Liver (tissue), 9 donors: ENCODE data around the gene SLC7A4. TPM values are rescaled to one million over a fixed set of nuclear protein-coding genes. Genes with fewer than 3 reads are reported as not detected.

Experiments
- DNase-seq: peaks from one replicate; pipeline ENCODE4 v3.0.0-alpha.2; 2017; ENCODE audit warnings: low spot score
- H3K27ac ChIP-seq, 2 donors: one replicate each; pipeline ENCODE4 v1.7.0; 2013; ENCODE audit warnings: inconsistent platforms in 2 of 2, low read length in 2 of 2, control low read depth in 1 of 2, low read depth in 1 of 2, mild to moderate bottlenecking in 1 of 2
- H3K27me3 ChIP-seq, 4 donors: one replicate each; pipeline versions ENCODE4 v1.6.1 to v1.7.0; 2013; ENCODE audit warnings: low read length in 3 of 4, inconsistent platforms in 1 of 4, mild to moderate bottlenecking in 1 of 4, moderate library complexity in 1 of 4; ENCODE audit not compliant: control insufficient read depth in 4 of 4, insufficient read depth in 4 of 4
- H3K36me3 ChIP-seq, 4 donors: one replicate each; pipeline versions ENCODE4 v1.6.1 to v1.7.0; 2013; ENCODE audit warnings: low read length in 3 of 4, mild to moderate bottlenecking in 3 of 4, low read depth in 1 of 4, moderate library complexity in 1 of 4; ENCODE audit not compliant: control insufficient read depth in 4 of 4, insufficient read depth in 3 of 4
- H3K4me1 ChIP-seq, 4 donors: one replicate each; pipeline versions ENCODE4 v1.6.1 to v1.7.0; 2013; ENCODE audit warnings: low read length in 3 of 4, mild to moderate bottlenecking in 3 of 4, moderate library complexity in 1 of 4; ENCODE audit not compliant: control insufficient read depth in 4 of 4, insufficient read depth in 4 of 4
- H3K4me3 ChIP-seq, 3 donors: one replicate each; pipeline versions ENCODE4 v1.6.1 to v1.7.0; 2013; ENCODE audit warnings: low read length in 3 of 3, control low read depth in 1 of 3, low read depth in 1 of 3, mild to moderate bottlenecking in 1 of 3
- H3K9ac ChIP-seq, 2 donors: one replicate each; pipeline ENCODE4 v1.7.0; 2013; ENCODE audit warnings: low read length in 2 of 2, mild to moderate bottlenecking in 2 of 2, moderate library complexity in 2 of 2, control low read depth in 1 of 2, low read depth in 1 of 2
- H3K9me3 ChIP-seq, 4 donors: one replicate each; pipeline versions ENCODE4 v1.6.1 to v1.7.0; 2013; ENCODE audit warnings: low read length in 3 of 4; ENCODE audit not compliant: control insufficient read depth in 4 of 4
- ATF3 ChIP-seq: IDR thresholded peaks from 2 replicates; pipeline ENCODE4 v1.6.1; 2016; ENCODE audit warnings: antibody characterized with exemption
- FOXA1 ChIP-seq: IDR thresholded peaks from 2 replicates; pipeline ENCODE4 v1.6.1; 2016; ENCODE audit warnings: antibody characterized with exemption
- GABPA ChIP-seq, 2 donors: IDR thresholded peaks in 1 of 2; conservative IDR thresholded peaks in 1 of 2; 2 replicates each; pipeline ENCODE4 v1.6.1; 2016; ENCODE audit warnings: antibody characterized with exemption in 2 of 2, mild to moderate bottlenecking in 1 of 2, moderate library complexity in 1 of 2
- HNF4A ChIP-seq, 2 donors: conservative IDR thresholded peaks; 2 replicates each; pipeline ENCODE4 v1.6.1; 2016; ENCODE audit warnings: antibody characterized with exemption in 2 of 2, mild to moderate bottlenecking in 2 of 2
- HNF4G ChIP-seq: IDR thresholded peaks from 2 replicates; pipeline ENCODE4 v1.6.1; 2016; ENCODE audit warnings: antibody characterized with exemption
- JUND ChIP-seq, 2 donors: IDR thresholded peaks; 2 replicates each; pipeline ENCODE4 v1.6.1; 2016; ENCODE audit warnings: antibody characterized with exemption in 2 of 2
- NR2F2 ChIP-seq: IDR thresholded peaks from 2 replicates; pipeline ENCODE4 v1.6.1; 2016; ENCODE audit warnings: antibody characterized with exemption
- SP1 ChIP-seq: IDR thresholded peaks from 2 replicates; pipeline ENCODE4 v1.6.1; 2018; ENCODE audit warnings: antibody characterized with exemption, mild to moderate bottlenecking
- ZBTB33 ChIP-seq: IDR thresholded peaks from 2 replicates; pipeline ENCODE4 v1.6.1; 2016; ENCODE audit warnings: antibody characterized with exemption
- WGBS: extraction: QIAGEN DNeasy Blood & Tissue Kit; methylation state at CpG from one replicate; pipeline ENCODE4 v1.1.7; 2013; 5-methylcytosine and 5-hydroxymethylcytosine counted together
- polyA plus RNA-seq, 2 donors: library from polyadenylated mRNA; stranded (reverse) in 1 of 2; unstranded in 1 of 2; fragments of 200-250 nt in 1 of 2; fragments of >200 nt in 1 of 2; fragmentation: Nextera tagmentation in 1 of 2; extraction: Ambion mirVana in 1 of 2; gene quantifications; one replicate each; pipeline versions ENCODE4 v1.2.1 to v1.2.3, GENCODE V29; 2013 to 2015
- total RNA-seq, 2 donors: library from RNA; depleted of rRNA; stranded (reverse); fragments of >200 nt; gene quantifications; one replicate each; pipeline ENCODE4 v1.2.3, GENCODE V29; 2014
- donor health status: healthy.
- donor health status: healthy.
- donor health status: healthy.
- donor health status: healthy.
- donor health status: healthy.

SLC7A4 gene
- total and polyA plus RNA-seq, 4 donors, result 0.11 to 0.67 (median 0.33) TPM

GRCh38 chr22:21047730-21048129 lies 15.4 kb upstream of the SLC7A4 start:
- Histone ChIP-seq H3K27me3 (no peaks in the 10 kb centered on the region), H3K4me1 (peaks cover 3 to 12% (median 5%) of the 10 kb centered on the region in 4 donors), H3K36me3 (no peaks in the 10 kb centered on the region), H3K4me3 (no peak overlapping the region), H3K9ac (no peak overlapping the region), H3K9me3 (no peaks in the 10 kb centered on the region), H3K27ac (no peak overlapping the region)
- DNase-seq, result no peak
- TF ChIP-seq SP1, result no peak
- TF ChIP-seq FOXA1, result no peak
- 83% methylated on average over 7 of the region's 7 CpGs for WGBS

DNA sequence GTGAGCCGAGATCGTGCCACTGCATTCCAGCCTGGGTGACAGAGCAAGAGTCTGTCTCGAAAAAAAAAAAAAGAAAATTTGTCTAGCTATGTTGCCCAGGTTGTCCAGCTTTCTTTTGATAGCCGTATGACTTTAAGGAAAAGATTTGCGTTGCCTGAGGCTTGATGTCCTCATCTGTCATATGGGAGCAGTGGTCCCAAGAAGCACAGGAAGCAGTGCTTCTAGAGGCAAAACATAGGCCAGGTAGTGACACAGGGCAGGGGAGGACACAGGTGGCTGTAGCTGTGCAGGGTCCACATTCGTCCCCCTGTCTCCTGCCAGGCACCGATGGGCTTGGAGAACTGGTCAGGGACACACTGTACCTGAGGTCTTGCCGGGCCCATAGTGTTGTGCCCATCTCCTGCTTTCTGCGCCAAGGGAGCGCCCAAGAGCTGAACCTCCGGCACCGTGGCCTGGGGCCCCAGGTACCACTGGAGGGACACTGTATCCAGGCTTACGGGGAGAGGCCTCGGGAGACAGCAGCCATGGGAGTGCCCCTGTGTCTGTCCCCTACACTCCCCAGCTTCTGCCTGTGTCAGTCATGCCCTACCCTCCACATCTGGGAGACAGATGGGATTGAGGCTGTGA lies 14.8 kb upstream of the SLC7A4 start:
- TF ChIP-seq GABPA (IDR thresholded peaks at IDR 0.05 in 1 of 2, conservative IDR thresholded peaks at IDR 0.05 in 1 of 2) (no peak), JUND (IDR thresholded peaks at IDR 0.05) (no peak), HNF4G (no peak), ZBTB33 (no peak)
- 92% methylated on average over 14 of the region's 14 CpGs for WGBS
- no peaks in the 10 kb centered on the region for H3K36me3 ChIP-seq
- H3K9ac ChIP-seq, result no peak overlapping the region
- no peak overlapping the region for H3K27ac ChIP-seq
- H3K4me3 ChIP-seq, result no peak overlapping the region
- no peak for DNase-seq
- no peaks in the 10 kb centered on the region for H3K9me3 ChIP-seq
- H3K27me3 ChIP-seq, result no peaks in the 10 kb centered on the region
- peaks cover 3 to 12% (median 5%) of the 10 kb centered on the region in 4 donors for H3K4me1 ChIP-seq

- Histone ChIP-seq H3K4me1 (peaks cover 3 to 12% (median 5%) of the 10 kb centered on the region in 4 donors), H3K36me3 (no peaks in the 10 kb centered on the region), H3K4me3 (peak within 1 kb of the TSS in 1 of 3 donors; percentile 27), H3K9me3 (no peaks in the 10 kb centered on the region), H3K27me3 (no peaks in the 10 kb centered on the region), H3K9ac (no peak within 1 kb of the TSS), H3K27ac (no peak within 1 kb of the TSS)
- DNase-seq, result peak; percentile 79
- no peak for TF ChIP-seq ATF3
- peak; percentile 67 for TF ChIP-seq SP1
- no peak for TF ChIP-seq ZBTB33
- TF ChIP-seq HNF4A (conservative IDR thresholded peaks at IDR 0.05), result no peak
- TF ChIP-seq NR2F2, result no peak
- WGBS, result 11% methylated on average over 47 of the region's 47 CpGs
These were observed 13.4 kb upstream of the SLC7A4 start, which contains the start of gene LRRC74B for GRCh38 chr22:21045585-21046294. TSS of gene LRRC74B (plus strand) at chr22:21045946. CDS start at chr22:21045987, 41 bp downstream.
